T-helper 2 cell treated with Interferon-gamma antibody and Interleukin-4, amounts not matched to agents 5 μg/mL and 100 μg/mL, for 36 hours (primary cell): ENCODE data around the gene EFCAB12.

ENCODE experiments used
- DNase-seq: peaks from one replicate; pipeline ENCODE4 v3.0.0; 2021; ENCODE audit warnings: low spot score
- H3K27ac Mint-ChIP-seq: one replicate; pipeline ENCODE4 v1.8.0; 2021; ENCODE audit warnings: mild to moderate bottlenecking, mixed read lengths
- H3K27me3 Mint-ChIP-seq: one replicate; pipeline ENCODE4 v1.8.0; 2021; ENCODE audit warnings: low read depth, mixed read lengths
- H3K36me3 Mint-ChIP-seq: one replicate; pipeline ENCODE4 v1.8.0; 2021; ENCODE audit warnings: low read depth, mixed read lengths
- H3K4me1 Mint-ChIP-seq: one replicate; pipeline ENCODE4 v1.8.0; 2021; ENCODE audit warnings: low read depth, mixed read lengths
- H3K4me3 Mint-ChIP-seq: one replicate; pipeline ENCODE4 v1.8.0; 2022; ENCODE audit warnings: mild to moderate bottlenecking, moderate library complexity, mixed read lengths
- H3K9me3 Mint-ChIP-seq: one replicate; pipeline ENCODE4 v1.8.0; 2021; ENCODE audit warnings: mixed read lengths

Gene EFCAB12

DNA sequence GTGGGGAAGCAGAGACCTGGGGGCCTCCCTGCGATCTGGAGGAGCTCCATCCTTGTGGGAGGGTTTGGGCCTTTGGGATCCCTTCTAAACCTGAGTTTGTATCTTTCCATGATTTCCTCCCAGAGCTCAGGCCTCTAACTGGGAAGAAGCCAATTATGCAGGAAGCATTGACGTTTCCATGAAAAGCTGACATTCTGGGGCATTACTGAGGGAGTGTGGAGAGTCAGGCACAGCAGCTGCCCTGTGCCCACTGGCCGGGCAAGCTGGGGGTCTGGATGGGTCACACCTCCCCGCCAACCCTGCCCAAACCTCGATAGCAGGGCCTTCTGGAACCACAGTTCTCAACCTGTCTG is 74.9 kb downstream of the EFCAB12 start:
- DNase-seq, result no peak
- H3K9me3 Mint-ChIP-seq, result no peaks in the 10 kb centered on the region
- H3K4me3 Mint-ChIP-seq, result no peak overlapping the region
- no peaks in the 10 kb centered on the region for H3K4me1 Mint-ChIP-seq
- no peaks in the 10 kb centered on the region for H3K36me3 Mint-ChIP-seq
- no peaks in the 10 kb centered on the region for H3K27me3 Mint-ChIP-seq
- H3K27ac Mint-ChIP-seq, result no peak overlapping the region

DNA sequence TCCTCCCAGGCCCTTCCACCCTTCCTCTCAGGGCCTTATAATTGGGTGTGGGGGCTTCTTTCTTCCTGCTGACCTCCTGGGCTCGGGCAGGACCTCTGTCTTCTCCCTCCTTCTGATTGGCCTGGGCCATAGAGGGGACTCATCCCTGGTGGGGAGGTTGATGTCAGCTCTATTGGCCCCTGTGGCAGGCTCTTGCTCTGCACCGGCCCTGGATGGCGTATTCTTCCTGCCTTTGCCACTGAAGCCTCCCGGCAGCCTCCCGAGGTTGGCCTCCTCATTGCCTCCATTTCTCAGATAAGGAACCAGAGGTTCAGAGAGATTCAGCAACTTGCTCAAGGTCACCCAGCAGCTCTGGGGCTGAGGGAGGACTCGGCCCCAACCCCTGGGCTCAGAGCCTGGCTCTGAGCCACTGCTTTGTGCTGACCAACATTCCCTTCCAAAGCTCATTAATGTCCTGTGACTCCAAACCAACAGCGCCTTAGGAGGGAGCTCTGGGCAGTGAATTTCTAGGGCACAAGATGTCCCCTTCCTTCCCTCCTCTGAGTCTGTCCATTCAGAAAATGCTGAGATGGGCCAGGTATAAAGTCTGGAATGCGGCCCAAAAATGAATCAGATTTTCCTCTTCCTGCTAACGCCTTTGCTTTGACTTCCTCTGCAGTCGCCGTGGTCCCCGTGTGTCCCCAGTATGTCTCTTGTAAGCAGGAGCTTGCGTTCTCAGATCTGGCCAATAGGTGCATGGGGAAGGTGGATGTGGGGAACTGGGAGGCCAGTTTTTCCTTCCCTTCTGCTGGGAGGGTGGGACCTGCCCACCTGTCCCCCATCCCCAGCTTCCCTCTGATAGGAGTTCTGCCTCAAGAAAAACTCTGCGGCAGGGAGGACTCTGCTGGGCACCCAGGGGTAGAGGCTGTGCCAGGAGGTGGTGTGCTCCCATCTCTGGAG is 75.5 kb downstream of the EFCAB12 start:
- H3K27me3 Mint-ChIP-seq, result no peaks in the 10 kb centered on the region
- no peak for DNase-seq
- H3K36me3 Mint-ChIP-seq, result no peaks in the 10 kb centered on the region
- H3K9me3 Mint-ChIP-seq, result no peaks in the 10 kb centered on the region
- no peak overlapping the region for H3K4me3 Mint-ChIP-seq
- no peaks in the 10 kb centered on the region for H3K4me1 Mint-ChIP-seq
- H3K27ac Mint-ChIP-seq, result no peak overlapping the region

DNA sequence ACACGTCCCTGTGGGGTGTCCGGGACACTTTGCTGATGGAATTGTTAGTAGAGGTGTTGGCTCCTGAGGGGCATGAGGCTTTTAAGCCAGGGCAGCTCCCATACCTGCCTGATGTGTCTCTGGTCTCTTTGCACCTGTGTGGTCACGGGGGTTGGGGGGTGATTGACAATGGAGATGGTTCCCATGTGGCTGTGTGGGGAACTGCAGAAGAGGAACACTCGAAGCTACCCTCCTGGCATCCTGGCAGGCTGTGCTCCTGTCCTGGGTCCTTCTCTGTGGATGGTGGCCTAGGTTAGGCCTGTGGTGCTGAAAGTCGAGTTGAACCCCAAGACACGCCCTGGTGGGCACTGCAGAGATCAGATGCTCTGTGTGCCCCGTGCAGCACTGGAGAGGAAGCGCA is 76.4 kb downstream of the EFCAB12 start:
- H3K27me3 Mint-ChIP-seq, result peaks cover under 1% of the 10 kb centered on the region
- H3K9me3 Mint-ChIP-seq, result no peaks in the 10 kb centered on the region
- H3K36me3 Mint-ChIP-seq, result no peaks in the 10 kb centered on the region
- no peak overlapping the region for H3K4me3 Mint-ChIP-seq
- DNase-seq, result no peak
- no peak overlapping the region for H3K27ac Mint-ChIP-seq
- H3K4me1 Mint-ChIP-seq, result peaks cover under 1% of the 10 kb centered on the region
